HK-2 (cell line): ENCODE results near the gene SASH3.

Experiments
- DNase-seq: peaks from one replicate; pipeline ENCODE4 v3.0.0-alpha.2; 2018; ENCODE audit not compliant: unreplicated experiment

The SASH3 gene

DNA sequence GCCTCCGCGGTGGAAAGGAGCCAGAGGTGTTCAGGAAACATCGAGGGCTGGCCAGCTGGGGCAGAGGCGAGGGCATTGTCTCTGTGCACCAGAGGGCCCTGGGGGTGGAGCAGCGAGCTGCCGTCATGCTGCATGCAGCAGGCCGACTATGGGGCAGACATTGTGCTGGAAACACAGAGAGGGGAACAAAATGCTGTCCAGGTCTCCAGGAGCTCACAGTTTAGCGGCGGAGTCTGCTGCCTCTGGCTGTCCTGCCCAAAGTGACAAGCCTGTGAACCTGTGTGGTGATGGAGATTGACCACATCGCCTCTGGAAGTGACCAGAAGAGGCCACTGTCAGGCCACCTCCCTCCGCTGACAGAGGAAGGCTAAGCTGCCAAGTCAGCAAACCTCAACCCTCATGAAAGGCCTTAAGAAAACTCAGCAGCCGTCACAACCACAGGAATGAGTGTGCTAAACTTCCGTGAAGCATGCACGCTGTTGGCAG lies 20.1 kb upstream of the SASH3 start:
- peak; percentile 58 for DNase-seq

- DNase-seq = no peak
These were observed 19.6 kb upstream of the SASH3 start for GRCh38 chrX:129760155-129760554.

DNA sequence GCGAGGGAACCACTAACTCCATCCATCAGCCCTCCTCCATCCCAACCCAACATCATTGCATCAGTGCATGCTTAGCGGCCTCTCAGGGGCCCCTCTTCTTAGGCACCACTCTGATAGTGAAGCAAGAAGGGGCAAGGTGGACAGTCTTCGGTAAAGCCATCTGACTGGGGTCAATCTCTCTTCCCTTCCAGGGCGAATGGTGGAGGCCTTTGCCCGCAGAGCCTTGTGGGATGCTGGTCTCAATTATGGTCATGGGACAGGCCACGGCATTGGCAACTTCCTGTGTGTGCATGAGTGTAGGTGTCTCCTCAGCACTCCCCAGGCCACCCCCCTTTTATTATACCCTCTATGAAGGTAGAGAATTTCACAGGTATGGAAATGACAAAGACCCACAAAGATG lies 18.8 kb upstream of the SASH3 start:
- no peak for DNase-seq

- DNase-seq = no peak
These were observed 18.2 kb upstream of the SASH3 start for GRCh38 chrX:129761596-129761995.

DNA sequence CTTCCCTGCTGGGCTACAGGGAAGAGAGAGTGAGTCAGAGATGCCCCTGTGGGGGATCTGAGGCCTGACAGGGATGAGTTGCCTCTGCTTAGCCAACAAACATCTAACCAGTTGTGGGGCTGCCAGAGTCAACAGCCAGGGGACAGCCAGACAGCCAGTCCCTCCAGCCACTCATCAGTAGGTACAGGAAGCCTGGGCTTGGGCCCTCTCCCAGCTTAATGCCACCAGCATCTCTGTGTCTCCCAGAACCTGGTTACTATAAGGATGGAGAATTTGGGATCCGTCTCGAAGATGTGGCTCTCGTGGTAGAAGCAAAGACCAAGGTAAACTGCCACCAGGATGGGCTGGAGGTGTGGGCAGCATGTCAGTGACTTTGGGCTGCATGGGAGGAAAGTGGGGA lies 17.3 kb upstream of the SASH3 start:
- no peak for DNase-seq

DNA sequence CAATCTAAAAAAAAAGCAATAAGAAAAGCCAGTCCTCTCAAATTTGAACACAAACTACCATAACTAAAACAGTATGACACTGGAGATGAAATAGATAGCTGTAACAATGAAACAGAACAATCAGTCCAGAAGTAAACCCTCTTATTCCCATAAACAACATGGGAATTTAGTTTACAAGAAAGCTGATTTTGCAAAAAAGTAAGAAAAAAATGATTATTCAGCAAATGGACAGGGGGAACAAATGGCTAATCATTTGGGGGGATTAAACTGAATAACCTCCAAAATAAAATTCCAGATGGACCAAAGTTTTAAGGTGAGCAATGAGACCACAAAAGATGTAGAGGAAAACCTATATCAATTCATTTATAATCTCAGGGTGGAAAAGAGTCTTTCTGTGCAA lies 16.1 kb upstream of the SASH3 start:
- DNase-seq = no peak

- no peak for DNase-seq
These were observed 11.6 kb upstream of the SASH3 start for GRCh38 chrX:129768186-129768585.

- no peak for DNase-seq
These were observed 10.9 kb upstream of the SASH3 start for GRCh38 chrX:129768586-129769466.

- no peak for DNase-seq
These were observed 10.1 kb upstream of the SASH3 start for GRCh38 chrX:129769467-129770154.

DNA sequence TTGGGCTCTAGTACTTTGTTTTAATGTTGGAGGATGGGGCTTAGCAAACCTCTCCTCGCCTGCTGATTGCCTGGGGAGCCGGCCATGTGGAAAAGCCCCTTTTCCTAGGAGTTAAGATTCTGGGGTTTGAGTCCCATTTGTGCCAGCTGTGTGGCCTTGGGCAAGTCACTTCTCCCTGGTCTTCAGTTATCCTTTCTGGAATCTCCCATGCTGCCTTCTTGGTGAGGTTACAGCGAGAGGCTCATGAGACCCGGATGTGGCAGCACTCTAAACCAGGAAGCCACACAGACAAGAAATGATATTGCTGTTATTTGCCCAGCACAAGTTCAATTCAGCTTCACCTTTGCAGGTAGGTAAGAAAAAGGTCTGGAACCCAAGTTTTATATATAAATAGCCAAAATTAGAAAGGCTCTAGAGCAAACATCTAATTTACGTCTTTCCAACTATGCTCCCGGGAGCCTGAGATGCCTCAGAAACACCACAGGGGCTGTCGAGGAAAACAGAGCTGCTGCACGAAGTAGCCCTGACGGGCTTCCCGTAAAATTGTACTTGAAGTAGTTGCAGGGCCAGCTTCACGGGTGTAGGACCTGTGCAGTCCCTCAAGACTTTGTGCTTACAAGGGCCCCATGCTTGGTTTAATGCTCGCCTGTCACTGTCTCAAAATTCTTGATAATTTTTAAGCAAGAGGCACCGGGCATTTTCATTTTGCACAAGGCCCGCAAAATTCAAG lies 8.3 kb upstream of the SASH3 start:
- DNase-seq = no peak

- no peak for DNase-seq
These were observed 6.8 kb upstream of the SASH3 start for GRCh38 chrX:129772796-129773431.

DNA sequence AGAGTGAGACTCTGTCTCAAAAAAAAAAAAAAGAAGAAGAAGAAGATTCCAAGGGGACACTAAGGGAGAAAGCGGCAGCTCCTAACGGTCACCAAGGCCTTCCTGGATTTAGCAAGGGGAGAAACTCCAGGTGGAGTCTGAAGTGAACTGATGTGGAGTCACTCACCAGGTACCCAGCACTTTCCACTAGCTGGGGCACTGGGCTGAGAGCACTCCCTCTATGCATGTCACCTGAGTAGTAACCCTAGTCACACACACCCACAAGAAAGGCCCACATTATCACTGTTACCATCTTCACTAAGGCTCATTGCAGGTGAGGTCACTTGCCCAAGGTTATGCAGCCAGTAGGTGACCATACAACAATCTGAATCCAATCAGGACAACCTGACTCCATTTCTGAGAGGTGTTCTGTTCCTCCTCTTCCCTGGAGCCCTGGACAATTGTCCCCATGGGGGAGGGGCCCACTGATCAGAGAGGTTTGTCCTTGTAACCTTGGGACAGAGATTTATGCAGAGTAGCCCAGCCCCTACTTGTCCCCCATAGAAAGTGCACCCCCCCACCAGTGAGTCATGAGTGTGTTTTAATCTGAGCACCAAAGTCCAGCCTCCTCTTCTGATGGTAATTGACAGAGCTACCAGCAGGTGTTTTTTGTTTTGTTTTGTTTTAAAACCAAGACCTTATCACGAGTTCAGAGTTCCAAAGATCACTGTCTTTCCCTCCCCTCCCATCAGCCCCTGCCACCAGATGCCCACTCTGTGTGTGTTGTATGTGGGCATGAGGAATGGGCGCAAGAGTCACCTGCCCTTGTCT lies 5.9 kb upstream of the SASH3 start:
- no peak for DNase-seq

DNA sequence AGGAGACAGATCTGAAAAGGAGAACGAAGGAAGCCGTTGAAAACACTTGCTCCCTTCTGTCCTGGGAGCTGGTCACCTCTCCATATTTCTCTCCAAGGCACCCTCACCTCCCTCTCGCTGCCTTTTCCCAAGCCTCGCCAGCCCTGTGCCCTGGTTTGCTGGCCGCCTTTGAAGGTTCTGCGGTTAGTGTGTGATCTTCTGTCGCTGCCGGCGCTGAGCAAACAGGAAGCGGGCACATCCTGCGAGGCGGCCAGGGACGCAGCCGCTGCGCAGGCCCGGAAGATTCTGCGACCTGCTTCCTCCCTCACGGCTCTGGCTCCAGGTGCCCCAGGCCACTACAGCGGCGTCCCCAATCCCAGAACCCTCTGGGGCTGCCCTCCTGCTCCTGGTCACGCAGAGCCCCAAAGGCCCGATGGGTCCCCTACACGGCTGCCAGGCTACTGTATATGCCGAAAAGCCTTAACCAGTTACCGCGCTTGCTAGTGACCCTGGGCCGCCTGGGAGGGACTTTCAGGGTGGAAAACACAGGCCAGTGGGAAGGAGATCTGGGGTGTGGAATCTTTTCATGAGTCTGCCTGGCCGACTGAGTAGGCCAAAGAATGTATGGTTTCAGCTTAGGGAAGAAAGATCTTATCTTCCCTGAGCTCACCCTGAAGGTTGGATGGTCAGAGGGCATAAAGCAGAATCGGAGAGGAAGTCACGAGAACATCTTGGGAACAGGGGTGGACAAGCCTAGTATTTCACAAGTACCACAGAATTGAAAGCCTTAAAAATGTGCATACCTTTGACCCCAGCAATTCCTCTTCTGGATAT lies 2.3 kb upstream of the SASH3 start:
- DNase-seq = no peak

GRCh38 chrX:129779086-129779672 lies 570 bp upstream of the SASH3 start:
- no peak for DNase-seq

- no peak for DNase-seq
These were observed 824 bp downstream of the SASH3 start for GRCh38 chrX:129780441-129781105.

DNA sequence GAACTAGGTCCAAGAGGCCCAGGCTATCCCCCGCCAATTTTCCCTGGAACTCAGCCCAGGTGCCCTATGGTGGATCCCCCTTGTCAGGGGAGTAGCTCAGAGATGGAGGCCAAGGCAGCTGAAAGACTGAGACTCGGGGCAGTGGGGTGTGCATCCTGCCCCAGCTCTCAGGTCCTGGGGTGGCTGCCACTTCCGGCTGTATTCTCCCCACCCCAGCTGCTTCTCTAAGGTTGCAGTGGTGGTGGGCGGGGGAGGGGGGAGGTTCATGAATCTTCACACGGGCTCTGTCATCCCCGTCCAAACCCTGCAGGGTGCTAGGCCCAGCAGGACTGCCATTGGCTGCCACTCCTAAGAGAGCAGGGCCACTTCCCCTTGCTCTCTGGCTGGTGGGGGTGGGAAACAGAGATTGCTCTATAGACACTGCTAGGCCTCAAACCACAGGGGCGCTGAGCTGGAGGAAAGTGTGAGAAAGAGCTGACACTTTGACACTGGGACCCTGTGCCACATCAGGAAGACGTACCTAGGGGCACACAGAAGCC lies 1.5 kb downstream of the SASH3 start:
- DNase-seq = no peak

GRCh38 chrX:129781680-129782495 lies 2.1 kb downstream of the SASH3 start:
- no peak for DNase-seq

DNA sequence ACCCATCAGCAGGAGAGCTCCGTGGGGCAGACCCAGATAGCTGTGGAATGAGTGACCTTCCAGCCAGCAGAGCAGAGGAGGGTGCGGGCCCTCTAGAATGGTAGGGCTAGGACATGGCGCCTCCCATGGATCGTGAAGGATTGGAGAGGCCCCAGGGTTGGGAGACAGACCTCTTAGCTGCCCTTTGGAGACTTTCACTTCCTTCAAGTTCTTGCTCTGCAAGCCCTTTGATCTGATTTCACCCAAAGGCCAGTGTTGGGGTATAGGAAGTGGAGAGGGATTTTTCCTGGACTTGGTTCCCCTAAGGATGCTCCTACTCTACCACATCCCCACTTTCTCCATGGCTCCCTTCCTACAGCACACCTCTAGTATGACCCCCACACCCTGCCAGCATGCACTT lies 3.0 kb downstream of the SASH3 start:
- no peak for DNase-seq
